ENCODE results near the gene TBCC. TPM values are rescaled to one million over a fixed set of nuclear protein-coding genes. Genes with fewer than 3 reads are reported as not detected.

Gene TBCC
- total RNA-seq, 1 donor from 2014 or later: 40.1 TPM

GRCh38 chr6:42781546-42781795, 35.6 kb upstream of the TBCC start:
- no peak for DNase-seq (ENCODE audit: low spot score)
- H3K4me3 ChIP-seq: peak overlapping the region; percentile 90
- Mint-ChIP-seq H3K4me3 (peak overlapping the region; percentile 83), H3K27ac (no peak overlapping the region), H3K9me3 (no peaks in the 10 kb centered on the region), H3K4me1 (peaks cover 30% of the 10 kb centered on the region), H3K36me3 (peaks cover 11% of the 10 kb centered on the region), H3K27me3 (ENCODE audit: insufficient read depth, low read depth) (peaks cover 2% of the 10 kb centered on the region)
- peaks cover 17% of the 10 kb centered on the region for H4K20me1 ChIP-seq (ENCODE audit: low read depth)
- peaks cover 35% of the 10 kb centered on the region for H3F3A ChIP-seq (ENCODE audit: low read depth)
- H3K27me3 ChIP-seq: no peaks in the 10 kb centered on the region
- TF ChIP-seq EZH2 (IDR thresholded peaks at IDR 0.05): no peak
- no peak for TF ChIP-seq EZH2phosphoT487 (IDR thresholded peaks at IDR 0.05)
- TF ChIP-seq, protein P1, sequence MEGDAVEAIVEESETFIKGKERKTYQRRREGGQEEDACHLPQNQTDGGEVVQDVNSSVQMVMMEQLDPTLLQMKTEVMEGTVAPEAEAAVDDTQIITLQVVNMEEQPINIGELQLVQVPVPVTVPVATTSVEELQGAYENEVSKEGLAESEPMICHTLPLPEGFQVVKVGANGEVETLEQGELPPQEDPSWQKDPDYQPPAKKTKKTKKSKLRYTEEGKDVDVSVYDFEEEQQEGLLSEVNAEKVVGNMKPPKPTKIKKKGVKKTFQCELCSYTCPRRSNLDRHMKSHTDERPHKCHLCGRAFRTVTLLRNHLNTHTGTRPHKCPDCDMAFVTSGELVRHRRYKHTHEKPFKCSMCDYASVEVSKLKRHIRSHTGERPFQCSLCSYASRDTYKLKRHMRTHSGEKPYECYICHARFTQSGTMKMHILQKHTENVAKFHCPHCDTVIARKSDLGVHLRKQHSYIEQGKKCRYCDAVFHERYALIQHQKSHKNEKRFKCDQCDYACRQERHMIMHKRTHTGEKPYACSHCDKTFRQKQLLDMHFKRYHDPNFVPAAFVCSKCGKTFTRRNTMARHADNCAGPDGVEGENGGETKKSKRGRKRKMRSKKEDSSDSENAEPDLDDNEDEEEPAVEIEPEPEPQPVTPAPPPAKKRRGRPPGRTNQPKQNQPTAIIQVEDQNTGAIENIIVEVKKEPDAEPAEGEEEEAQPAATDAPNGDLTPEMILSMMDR (IDR thresholded peaks at IDR 0.05): no peak
- no peaks in the 10 kb centered on the region for H3K9me3 ChIP-seq (ENCODE audit: low read depth)
- no peaks in the 10 kb centered on the region for H3K36me3 ChIP-seq
- H3K79me2 ChIP-seq (ENCODE audit: low read depth): peaks cover 51% of the 10 kb centered on the region
- H3K4me2 ChIP-seq: peak overlapping the region; percentile 91
- H3K27ac ChIP-seq: no peak overlapping the region
- H2AFZ ChIP-seq (replicated peaks): no peak overlapping the region
- H3K4me1 ChIP-seq: peaks cover 21% of the 10 kb centered on the region
- H3K9ac ChIP-seq: no peak overlapping the region

GRCh38 chr6:42779521-42779920, 33.6 kb upstream of the TBCC start:
- Histone ChIP-seq H3K79me2 (ENCODE audit: low read depth) (peaks cover 32% of the 10 kb centered on the region), H2AFZ (replicated peaks) (no peak overlapping the region), H3K36me3 (no peaks in the 10 kb centered on the region), H3K27me3 (no peaks in the 10 kb centered on the region), H3K9ac (no peak overlapping the region), H3K4me2 (no peak overlapping the region), H3K4me3 (no peak overlapping the region), H3F3A (ENCODE audit: low read depth) (peaks cover 19% of the 10 kb centered on the region), H3K4me1 (peaks cover 2% of the 10 kb centered on the region), H3K27ac (no peak overlapping the region), H3K9me3 (ENCODE audit: low read depth) (no peaks in the 10 kb centered on the region), H4K20me1 (ENCODE audit: low read depth) (no peaks in the 10 kb centered on the region)
- DNase-seq (ENCODE audit: low spot score): no peak
- Mint-ChIP-seq H3K4me1 (peaks cover 20% of the 10 kb centered on the region), H3K27me3 (ENCODE audit: insufficient read depth, low read depth) (peaks cover 2% of the 10 kb centered on the region), H3K4me3 (no peak overlapping the region), H3K9me3 (no peaks in the 10 kb centered on the region), H3K27ac (no peak overlapping the region), H3K36me3 (peaks cover 7% of the 10 kb centered on the region)
- TF ChIP-seq, protein P1 (IDR thresholded peaks at IDR 0.05): no peak
- TF ChIP-seq EZH2phosphoT487 (IDR thresholded peaks at IDR 0.05) (no peak), EZH2 (IDR thresholded peaks at IDR 0.05) (no peak)

GRCh38 chr6:42778122-42778521, 32.2 kb upstream of the TBCC start:
- no peak overlapping the region for H3K4me3 Mint-ChIP-seq
- H2AFZ ChIP-seq (replicated peaks): no peak overlapping the region

More at GRCh38 chr6:42778122-42778521, 32.2 kb upstream of the TBCC start:
- Mint-ChIP-seq H3K36me3 (no peaks in the 10 kb centered on the region), H3K27ac (no peak overlapping the region), H3K27me3 (ENCODE audit: insufficient read depth, low read depth) (peaks cover 2% of the 10 kb centered on the region), H3K9me3 (no peaks in the 10 kb centered on the region), H3K4me1 (peaks cover 17% of the 10 kb centered on the region)
- H3F3A ChIP-seq (ENCODE audit: low read depth): peaks cover 15% of the 10 kb centered on the region
- H3K4me3 ChIP-seq: no peak overlapping the region
- H3K27me3 ChIP-seq: no peaks in the 10 kb centered on the region
- TF ChIP-seq EZH2phosphoT487 (IDR thresholded peaks at IDR 0.05) (no peak), EZH2 (IDR thresholded peaks at IDR 0.05) (no peak)
- TF ChIP-seq, protein P1 (IDR thresholded peaks at IDR 0.05): no peak
- no peak for DNase-seq (ENCODE audit: low spot score)
- no peaks in the 10 kb centered on the region for H3K36me3 ChIP-seq
- no peaks in the 10 kb centered on the region for H3K4me1 ChIP-seq
- H4K20me1 ChIP-seq (ENCODE audit: low read depth): no peaks in the 10 kb centered on the region
- peaks cover 18% of the 10 kb centered on the region for H3K79me2 ChIP-seq (ENCODE audit: low read depth)
- no peaks in the 10 kb centered on the region for H3K9me3 ChIP-seq (ENCODE audit: low read depth)
- no peak overlapping the region for H3K9ac ChIP-seq
- H3K4me2 ChIP-seq: no peak overlapping the region
- H3K27ac ChIP-seq: no peak overlapping the region
